NCI-H2227 (cell line): ENCODE measurements around the gene EMC8.

Experiments used
- DNase-seq: peaks from one replicate; lab custom pipeline; 2025; ENCODE audit not compliant: unreplicated experiment; lab: John Stamatoyannopoulos, UW

Gene EMC8

GRCh38 chr16:85788819-85789218, 10.5 kb downstream of the EMC8 start:
- DNase-seq = no peak

DNA sequence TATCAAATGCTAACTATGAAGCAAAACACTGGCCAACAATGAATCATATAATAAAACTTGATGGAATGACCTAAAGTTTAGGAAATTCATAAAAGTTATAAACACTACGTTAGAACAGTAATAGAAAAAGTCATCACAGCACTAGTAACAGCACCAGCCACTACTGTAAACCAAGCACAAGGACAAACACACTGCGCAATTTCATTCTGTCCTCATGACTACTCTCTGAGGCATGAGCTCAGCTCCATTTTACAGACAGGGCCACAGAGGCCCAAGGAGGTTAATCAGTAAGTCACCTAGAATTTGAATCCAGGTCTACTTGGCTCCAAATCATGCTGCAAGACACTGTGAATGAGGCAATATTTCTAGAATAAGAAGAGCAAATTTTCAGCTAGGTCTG, 13.4 kb downstream of the EMC8 start:
- no peak for DNase-seq

GRCh38 chr16:85784813-85785212, 14.5 kb downstream of the EMC8 start:
- no peak for DNase-seq

- DNase-seq = no peak
Measured at GRCh38 chr16:85783441-85783840, 15.9 kb downstream of the EMC8 start.

DNA sequence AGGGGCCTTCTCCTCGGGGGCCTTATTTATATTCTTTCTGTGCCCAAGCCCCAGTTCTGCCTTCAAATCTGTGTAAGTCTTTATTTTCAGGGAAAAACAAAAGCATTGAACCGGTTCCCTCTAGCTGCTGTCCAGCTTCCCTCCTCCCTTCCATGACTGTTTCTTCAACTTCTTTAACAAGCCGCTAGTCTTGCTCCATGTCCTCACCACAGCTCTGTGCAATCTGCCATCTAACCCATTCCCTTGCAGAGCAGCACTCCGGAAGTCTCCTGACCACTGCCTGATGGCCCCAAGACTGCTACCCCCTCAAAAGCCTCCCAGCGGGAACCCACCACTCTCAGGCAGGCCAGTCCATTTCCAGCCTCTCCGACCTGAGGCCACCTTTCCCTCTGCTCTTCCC, 16.9 kb downstream of the EMC8 start:
- no peak for DNase-seq

DNA sequence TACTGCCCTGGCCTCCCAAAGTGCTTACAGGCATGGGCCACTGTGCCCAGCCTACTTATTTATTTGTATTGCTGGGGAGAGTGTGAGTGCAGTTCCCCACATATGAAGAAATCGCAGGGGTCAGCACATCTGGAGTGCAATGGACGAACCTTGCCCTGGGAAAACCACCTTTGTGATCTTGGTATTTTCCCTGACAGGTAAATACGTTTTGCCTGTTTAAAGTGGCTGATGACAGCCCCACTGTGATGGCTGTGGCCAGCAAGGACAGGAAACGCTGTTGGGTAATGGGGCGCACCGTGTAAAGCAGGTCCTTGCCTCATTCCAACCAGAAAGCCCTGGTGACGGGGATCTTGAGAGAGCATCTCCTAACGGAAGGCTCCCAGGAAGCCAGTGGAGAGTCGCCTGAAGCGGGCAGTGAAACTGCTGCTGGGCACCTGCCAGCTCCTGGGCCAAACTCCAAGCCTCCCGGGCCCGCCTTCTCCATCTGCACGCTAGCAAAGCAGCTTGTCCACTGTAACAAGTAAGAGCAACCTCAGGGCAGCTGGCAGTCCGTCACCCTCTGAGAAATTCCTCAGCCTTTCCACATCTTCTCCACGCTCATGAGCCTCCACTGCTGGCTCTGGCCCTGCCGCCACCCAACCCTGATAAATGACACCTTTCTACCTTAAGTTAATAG, 17.5 kb downstream of the EMC8 start:
- no peak for DNase-seq

DNA sequence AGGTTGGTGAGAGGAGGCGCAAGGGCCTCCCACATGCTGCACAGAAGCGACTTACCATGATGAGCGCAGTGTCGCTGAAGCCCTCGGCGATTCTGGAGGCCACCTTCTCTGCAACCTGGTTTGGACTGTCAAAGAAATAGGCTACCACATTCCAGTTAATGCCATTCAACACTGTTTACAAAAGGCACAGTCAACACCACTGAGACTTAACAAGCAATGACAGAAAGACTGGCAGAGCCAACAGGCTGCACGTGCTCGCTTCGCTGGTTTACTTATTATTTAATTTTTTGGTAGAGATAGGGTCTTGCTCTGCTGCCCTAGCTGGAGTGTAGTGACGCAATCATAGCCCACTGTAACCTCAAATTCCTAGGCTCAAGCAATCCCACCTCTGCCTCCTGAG, 18.2 kb downstream of the EMC8 start:
- no peak for DNase-seq

DNA sequence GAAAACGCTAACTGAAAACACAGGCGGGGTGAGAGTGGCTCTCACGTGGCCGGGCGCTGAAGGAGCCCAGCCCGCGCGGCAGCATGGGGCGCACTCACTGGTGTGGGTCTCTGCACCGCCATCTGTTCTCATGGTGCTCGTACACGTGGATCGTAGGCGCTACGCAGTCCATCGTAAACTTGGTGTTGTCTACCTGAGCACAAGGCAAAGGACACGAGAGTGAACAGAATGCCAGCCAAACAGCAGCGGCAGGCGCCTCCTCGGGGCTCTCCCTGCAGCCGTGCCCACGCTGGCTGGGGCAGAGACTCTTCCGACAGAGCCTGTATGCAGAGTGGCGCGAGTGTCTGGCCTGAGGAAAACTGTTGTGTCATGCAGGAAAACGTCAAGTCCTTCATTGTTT, 19.1 kb downstream of the EMC8 start:
- no peak for DNase-seq

DNA sequence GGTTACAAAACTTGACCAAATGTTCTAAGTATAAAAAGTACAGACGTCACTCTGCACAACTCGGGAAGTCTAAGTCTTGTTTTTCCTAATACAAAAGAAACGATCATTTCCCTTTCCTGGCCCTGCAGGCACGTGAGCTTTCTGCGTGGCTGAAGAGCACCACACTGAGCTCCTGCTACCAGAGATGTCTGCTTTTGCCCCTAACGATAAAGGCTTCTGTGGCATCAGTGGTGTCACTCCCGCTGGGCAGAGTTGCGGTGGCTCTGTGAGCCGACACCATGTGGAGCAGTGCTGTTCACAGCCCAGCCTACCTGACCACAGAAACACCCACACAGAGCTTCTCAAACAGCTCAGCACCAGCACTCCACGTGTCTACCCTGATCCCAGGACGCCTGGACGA, 20.5 kb downstream of the EMC8 start:
- no peak for DNase-seq

DNA sequence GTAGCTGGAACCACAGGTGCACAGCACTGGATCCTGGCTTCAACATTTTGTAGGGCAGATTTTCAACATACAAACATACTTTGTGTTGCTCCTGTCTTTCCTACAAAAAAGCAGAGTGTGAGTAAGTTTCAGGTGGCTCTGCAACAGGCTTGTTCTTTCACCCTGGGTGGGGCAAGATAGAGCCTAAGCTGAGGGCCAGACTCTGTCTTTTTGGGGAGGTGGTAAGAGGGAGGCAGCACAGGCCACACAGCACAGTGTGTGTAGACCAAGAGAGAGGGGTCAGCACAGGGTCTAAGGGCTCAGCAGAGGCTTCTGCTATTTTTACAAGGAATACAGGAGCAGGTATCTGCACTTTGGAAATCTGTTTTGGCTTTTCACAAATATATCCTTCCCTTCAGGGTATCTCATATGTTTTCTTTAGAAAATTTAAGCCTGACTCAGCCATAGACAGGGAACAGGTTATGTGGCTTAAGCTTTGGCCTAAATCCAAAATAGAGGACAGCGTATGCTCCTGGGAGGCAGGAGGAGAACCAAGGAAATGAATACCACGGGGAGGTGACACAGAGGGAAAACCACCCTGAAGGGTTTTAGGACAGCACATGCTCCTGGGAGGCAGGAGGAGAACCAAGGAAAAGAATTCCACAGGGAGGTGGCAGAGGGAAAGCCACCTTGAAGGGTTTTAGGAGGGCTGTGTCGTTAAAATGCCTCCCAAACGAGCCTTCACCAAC, 21.6 kb downstream of the EMC8 start:
- DNase-seq = no peak

DNA sequence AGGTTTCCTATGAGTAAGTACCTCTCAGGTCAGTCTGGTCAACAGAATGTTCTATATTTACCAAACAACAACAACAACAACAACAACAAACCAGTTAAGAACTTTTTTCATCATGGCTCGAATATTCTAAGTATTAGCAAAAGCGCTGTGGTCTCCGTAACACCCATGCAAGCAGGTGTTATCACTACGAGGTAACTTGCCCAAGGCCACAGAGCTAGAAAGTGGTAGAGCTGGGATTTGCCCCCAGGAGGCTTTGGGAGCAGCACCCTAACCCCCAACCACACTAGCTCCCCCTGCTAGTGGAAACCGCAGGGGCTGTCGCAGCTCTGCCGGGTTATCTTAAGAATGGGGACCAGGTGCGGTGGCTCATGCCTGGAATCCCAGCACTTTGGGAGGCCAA, 24.5 kb downstream of the EMC8 start:
- no peak for DNase-seq

GRCh38 chr16:85774136-85774535, 25.2 kb downstream of the EMC8 start:
- DNase-seq = no peak

DNA sequence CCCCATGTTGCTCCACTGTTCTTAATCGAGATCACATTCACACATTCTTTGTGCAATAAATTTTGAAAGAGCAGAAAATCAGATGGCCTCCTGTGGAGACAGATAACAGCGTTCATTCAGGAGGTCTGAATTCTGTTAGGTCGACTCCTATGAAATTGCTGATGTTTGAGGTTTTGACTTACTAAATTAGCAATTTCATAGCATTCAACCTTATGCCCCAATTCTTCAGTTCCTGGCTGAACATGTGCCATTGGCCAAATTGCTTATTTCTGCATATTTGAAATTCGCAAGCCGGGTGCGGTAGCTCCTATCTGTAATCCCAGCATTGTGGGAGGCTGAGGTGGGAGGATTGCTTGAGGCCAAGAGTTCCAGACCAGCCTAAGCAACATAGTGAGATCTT, 26.3 kb downstream of the EMC8 start:
- no peak for DNase-seq

DNA sequence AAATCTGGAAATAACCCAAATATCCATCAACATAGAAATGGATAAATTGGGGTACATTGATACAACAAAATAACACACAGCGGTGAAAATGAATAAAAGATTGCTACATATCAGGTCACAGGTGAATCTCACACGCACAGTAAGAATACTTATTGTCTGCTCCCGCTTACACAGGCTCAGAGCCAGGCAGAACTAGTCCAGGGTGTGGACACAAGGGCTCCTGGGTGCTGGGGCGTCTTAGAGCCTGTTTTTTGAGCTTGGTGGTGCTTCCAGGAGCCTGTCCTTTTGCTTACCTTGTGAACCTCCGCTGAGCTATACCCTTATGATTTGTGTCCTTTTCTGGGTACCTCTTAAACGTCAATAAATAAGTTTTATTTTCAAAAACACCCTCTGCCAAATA, 28.6 kb downstream of the EMC8 start:
- DNase-seq = no peak

DNA sequence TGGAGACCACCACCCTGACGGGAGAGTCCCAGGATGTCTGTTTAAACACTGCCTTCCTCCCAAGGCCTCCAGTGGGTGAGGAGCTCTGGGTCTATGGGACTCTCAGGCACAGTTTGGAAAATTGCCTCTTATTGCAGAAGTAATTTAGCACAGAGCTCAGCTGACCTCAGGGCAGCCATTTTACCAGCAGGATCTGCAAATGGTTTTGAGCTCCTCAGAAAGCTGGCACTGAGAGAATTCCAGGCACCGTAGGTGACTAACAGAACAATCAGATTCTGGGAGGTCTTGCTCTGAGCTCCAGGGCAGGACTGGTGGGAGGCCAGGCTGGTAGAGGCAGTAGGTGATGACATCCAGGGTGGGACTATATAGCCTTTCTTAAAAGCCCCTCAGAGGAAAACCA, 31.1 kb downstream of the EMC8 start:
- DNase-seq = peak; percentile 54

DNA sequence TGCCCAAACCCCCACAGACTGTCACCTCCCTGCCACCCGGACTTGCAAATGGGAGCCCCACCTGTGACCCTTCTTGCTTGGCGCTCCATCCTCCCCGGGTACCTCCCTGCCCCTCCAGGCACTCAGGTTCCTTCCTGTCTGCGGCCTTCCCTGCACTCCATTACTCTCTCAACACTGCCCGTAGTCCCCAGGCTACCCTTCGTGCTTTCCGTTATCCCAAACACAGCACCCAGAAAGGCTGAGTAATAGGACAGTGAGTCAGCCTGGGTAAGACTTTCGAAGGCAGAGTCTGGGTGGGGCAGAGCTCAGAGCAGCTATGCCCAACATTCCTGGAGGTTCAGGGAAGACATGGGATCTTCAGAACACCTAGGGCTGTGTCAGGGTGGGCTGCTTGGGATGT, 31.8 kb downstream of the EMC8 start:
- DNase-seq = no peak

DNA sequence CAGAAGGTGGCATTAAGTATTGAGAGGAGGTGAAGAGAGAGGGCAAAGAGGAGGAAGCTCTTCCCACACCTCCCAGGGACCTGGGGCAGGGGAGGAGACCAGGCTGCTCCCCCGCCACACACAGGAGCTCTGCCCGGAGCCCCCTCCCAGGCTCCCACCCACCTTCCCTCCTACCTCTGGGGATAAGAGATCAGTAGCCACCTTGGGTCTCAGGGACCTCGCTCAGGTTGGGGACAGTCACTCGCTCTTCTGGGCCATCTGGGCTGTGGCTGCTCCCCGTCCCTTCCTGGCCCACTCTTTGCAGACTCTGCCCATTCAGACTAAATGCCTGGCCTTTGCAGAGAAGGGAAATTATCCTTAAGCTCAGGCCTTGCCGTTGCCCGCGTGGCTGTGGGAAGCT, 33.6 kb downstream of the EMC8 start:
- DNase-seq = no peak

- no peak for DNase-seq
Measured at GRCh38 chr16:85765211-85765610, 34.1 kb downstream of the EMC8 start.

DNA sequence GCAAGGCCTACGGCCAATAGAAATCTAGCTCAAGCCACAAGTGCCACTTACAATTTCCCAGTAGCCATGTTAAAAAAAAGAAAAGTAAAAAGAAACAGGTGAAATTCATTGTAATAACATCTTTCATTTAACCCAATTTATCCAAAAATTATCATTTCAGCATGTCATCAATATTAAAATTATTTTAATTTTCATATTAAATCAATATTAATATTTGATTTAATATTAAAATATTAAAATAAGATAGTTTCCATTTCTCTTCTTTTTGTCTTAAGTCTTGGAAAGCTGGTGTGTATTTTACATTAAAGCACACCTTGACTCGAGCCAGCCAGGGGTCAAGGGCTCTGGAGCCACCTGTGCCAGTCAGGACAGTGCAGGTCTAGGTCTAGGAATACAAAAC, 35.7 kb downstream of the EMC8 start:
- no peak for DNase-seq

DNA sequence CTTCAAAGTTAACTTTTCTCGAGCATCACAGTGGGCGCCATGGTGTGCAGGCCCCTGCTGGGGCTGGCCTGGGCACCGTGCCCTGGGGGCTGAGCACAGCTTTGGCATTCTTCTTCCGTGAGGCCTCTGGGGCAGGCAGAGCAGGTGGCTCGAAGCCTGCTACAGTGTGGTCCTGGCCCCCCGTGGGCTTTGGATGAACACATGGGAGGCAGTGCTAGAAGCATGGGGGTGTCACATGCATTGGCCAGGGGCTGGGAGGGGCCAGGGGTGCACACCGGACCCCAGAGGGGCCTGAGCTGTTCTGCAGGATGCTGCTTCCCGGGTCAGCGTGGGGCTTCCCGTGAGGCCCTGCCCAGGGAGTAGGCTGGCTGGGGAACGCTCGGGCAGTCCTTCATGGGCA, 36.4 kb downstream of the EMC8 start:
- no peak for DNase-seq

GRCh38 chr16:85761861-85762260, 37.5 kb downstream of the EMC8 start:
- DNase-seq = no peak

DNA sequence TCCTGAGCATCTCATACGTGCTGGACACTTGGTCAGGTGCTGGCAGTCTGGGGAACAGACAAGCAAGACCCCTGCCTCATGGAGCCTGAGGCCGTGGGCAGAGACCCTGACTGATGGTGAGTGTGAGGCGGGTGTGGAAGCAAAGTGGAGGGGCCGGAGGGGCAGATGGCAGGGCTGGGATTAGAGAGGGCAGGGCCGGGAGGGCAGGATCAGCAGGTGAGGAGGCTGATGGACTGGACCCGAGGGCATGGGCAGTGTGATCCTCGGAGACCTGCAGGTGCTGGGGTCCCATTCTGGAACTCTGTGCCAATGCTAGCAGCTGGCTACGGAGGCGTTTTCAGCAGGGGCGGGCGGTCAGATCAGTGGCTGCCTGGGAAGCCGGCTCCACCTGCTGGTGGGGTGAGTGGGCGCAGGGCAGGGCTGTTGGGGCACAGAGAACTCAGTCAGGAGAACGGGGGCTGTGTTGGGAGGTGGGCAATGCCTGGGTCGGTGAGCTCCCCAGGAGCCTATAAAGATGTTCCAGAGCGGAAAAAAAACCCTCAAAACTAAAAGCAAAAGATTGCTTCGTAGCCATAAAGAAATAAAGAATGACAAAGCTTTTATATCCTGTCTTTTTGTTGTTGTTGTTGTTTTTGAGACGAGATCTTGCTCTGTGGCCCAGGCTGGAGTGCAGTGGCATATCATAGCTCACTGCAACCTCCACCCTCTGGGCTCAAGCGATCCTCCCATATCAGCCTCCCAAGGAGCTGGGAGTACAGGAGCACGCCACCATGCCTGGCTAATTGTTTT, 39.5 kb downstream of the EMC8 start:
- DNase-seq = no peak
